Pulmonary artery endothelial cell (primary cell): ENCODE results near the gene GPX6. TPM values are rescaled to one million over a fixed set of nuclear protein-coding genes. Genes with fewer than 3 reads are reported as not detected.
"Not testable (repeated sequence)": the region's sequence is repeated elsewhere in the genome, so short reads cannot be mapped to it uniquely, and the experiment has no call there.

ENCODE experiments used
- DNase-seq: peaks from one replicate; pipeline ENCODE4 v3.0.0-alpha.2; 2011; ENCODE audit warnings: low read depth, low spot score
- total RNA-seq: library from RNA; depleted of rRNA; stranded (reverse); fragments of >200 nt; gene quantifications from 2 replicates; pipeline ENCODE4 v1.2.3, GENCODE V29; 2014

Gene GPX6
- total RNA-seq, 1 donor from 2014 or later = not detected

GRCh38 chr6:28486533-28486932, 29.1 kb downstream of the GPX6 start:
- no peak for DNase-seq

DNA sequence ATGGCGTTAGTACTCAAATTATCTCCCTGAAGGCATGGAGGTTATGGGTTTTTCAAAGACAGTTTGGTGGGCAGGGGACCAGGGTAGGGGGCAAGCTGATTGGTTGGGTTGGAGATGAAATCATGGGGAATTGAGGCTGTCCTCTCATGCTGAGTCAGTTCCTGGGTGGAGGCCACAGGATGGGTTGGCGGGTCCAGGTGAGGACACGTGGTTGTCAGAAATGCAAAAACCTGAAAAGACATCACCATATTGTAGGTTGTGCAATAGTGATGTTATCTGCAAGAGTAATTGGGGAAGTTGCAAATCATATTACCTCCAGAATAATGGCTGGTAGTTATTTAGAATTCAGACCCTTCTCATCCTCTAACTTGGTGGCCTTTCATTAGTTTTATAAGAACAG, 30.1 kb downstream of the GPX6 start:
- no peak for DNase-seq

GRCh38 chr6:28480253-28480932, 35.2 kb downstream of the GPX6 start:
- DNase-seq = no peak

DNA sequence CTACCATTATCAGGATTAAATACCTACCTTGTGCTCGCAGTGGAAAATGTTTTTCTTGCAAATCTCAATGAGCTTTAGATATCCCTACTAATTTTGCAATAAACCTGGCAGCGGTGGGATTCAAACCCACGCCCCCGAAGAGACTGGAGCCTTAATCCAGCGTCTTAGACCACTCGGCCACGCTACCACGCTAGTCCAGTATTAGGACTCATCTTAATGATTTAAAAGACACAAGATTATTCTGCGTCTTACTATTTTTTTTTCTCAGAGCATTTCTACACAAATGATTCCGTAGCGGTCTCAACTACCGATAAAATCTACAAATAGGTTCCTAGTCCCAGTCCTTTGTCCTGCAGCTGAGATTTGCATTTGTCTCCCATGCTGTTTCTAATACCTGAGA, 37.1 kb downstream of the GPX6 start:
- DNase-seq = no peak

- DNase-seq = no peak
Measured at GRCh38 chr6:28474441-28475219, 41.0 kb downstream of the GPX6 start.

DNA sequence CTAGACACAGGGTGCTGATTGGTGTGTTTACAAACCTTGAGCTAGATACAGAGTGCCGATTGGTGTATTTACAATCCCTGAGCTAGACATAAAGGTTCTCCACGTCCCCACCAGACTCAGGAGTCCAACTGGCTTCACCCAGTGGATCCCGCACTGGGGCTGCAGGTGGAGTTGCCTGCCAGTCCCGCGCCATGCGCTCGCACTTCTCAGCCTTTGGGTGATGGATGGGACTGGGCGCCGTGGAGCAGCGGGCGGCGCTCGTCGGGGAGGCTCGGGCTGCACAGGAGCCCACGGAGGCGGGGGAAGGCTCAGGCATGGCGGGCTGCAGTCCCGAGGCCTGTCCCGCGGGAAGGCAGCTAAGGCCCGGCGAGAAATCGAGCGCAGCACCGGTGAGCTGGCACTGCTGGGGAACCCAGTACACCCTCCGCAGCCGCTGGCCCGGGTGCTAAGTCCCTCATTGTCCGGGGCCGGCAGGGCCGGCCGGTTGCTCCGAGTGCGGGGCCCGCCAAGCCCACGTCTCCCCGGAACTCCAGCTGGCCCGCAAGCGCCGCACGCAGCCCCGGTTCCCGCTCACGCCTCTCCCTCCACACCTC, 46.3 kb downstream of the GPX6 start:
- not testable (repeated sequence) for DNase-seq

- DNase-seq = no peak
Measured at GRCh38 chr6:28468056-28468455, 47.5 kb downstream of the GPX6 start.

GRCh38 chr6:28462401-28462800, 53.2 kb downstream of the GPX6 start:
- no peak for DNase-seq

GRCh38 chr6:28458568-28458967, 57.0 kb downstream of the GPX6 start:
- no peak for DNase-seq

Other genes with a start within 250 kb of the GPX6 start
- 8.9 and 18.5 TPM in 2 replicates for gene ZSCAN26, start 248.7 kb downstream of the GPX6 start, total RNA-seq
- 7.3 and 10.2 TPM in 2 replicates for gene PGBD1, start 234.2 kb downstream of the GPX6 start, total RNA-seq
- 10.6 and 19.7 TPM in 2 replicates for gene ZSCAN31, start 179.6 kb downstream of the GPX6 start, total RNA-seq
- 3.4 and 7.5 TPM in 2 replicates for gene ZKSCAN3, start 165.8 kb downstream of the GPX6 start, total RNA-seq
- gene ZSCAN12, start 116.0 kb downstream of the GPX6 start, total RNA-seq = 3.6 and 6.8 TPM in 2 replicates
- gene ZSCAN23, start 72.3 kb downstream of the GPX6 start, total RNA-seq = 0.07 and 0.14 TPM in 2 replicates
- gene GPX5, start 10.1 kb upstream of the GPX6 start, total RNA-seq = not detected in 2 replicates